Measurements from ENCODE around the gene NAGPA. TPM values are rescaled to one million over a fixed set of nuclear protein-coding genes. Genes with fewer than 3 reads are reported as not detected.

Gene NAGPA
- polyA plus RNA-seq, 1 of the 3 experiments (the other 2 are of a cell fraction), result 16.5 TPM

GRCh38 chr16:5042574-5043171 lies 8.9 kb upstream of the NAGPA start:
- H3K79me2 ChIP-seq (ENCODE audit: insufficient read depth), result no peaks in the 10 kb centered on the region
- no peaks in the 10 kb centered on the region for H3F3A ChIP-seq (replicated peaks; ENCODE audit: insufficient read depth)
- no peaks in the 10 kb centered on the region for H4K20me1 ChIP-seq (ENCODE audit: insufficient read depth)
- H3K4me2 ChIP-seq, result peak overlapping the region; percentile 50
- H3K9me3 ChIP-seq, result no peaks in the 10 kb centered on the region
- no peaks in the 10 kb centered on the region for H3K9me2 ChIP-seq
- no peak overlapping the region for H3K27ac ChIP-seq (ENCODE audit: low read depth in 2 of 2, low read length in 1 of 2)
- no peak overlapping the region for H3K9ac ChIP-seq
- H3K4me1 ChIP-seq (ENCODE audit: control insufficient read depth in 1 of 2, insufficient read depth in 2 of 2, low read depth in 1 of 2, low read length in 1 of 2), result no peaks in the 10 kb centered on the region
- peaks cover 6% of the 10 kb centered on the region; the same call in 1 of the 2 replicates for H3K27me3 ChIP-seq (ENCODE audit: insufficient read depth)
- H3K36me3 ChIP-seq (replicated peaks in 1 of 2; ENCODE audit: control insufficient read depth in 1 of 2, insufficient read depth in 2 of 2, low read length in 1 of 2), result no peaks in the 10 kb centered on the region
- ChIA-PET CTCF (no interaction called here), POLR2A (no interaction called here)
- 17% methylated on average over 9 of the region's 14 CpGs for WGBS (ENCODE audit: low lambda C conversion rate)
- TF ChIP-seq MEF2A (IDR thresholded peaks at IDR 0.05; ENCODE audit: borderline replicate concordance, low read depth) (no peak), USF1 (IDR thresholded peaks at IDR 0.05; ENCODE audit: borderline replicate concordance, low read depth) (no peak), EZH2phosphoT487 (IDR thresholded peaks at IDR 0.05; ENCODE audit: borderline replicate concordance, low read depth) (no peak), GABPA (IDR thresholded peaks at IDR 0.05; ENCODE audit: low read depth) (no peak), FOXM1 (IDR thresholded peaks at IDR 0.05; ENCODE audit: low read depth) (no peak), RAD21 (IDR thresholded peaks at IDR 0.05; ENCODE audit: low read length) (peak; percentile 9; the same call in 1 of the 2 replicates), TAF1 (IDR thresholded peaks at IDR 0.05; ENCODE audit: borderline replicate concordance, low read depth, low read length) (no peak), NRF1 (IDR thresholded peaks at IDR 0.05; ENCODE audit: low read depth, low read length) (no peak), GATA2 (CRISPR knock-in tag; IDR thresholded peaks at IDR 0.05) (no peak), POLR2AphosphoS5 (IDR thresholded peaks at IDR 0.05; ENCODE audit: low read depth, low read length) (no peak), FOXJ3 (CRISPR knock-in tag; IDR thresholded peaks at IDR 0.05) (no peak), USF2 (IDR thresholded peaks at IDR 0.05; ENCODE audit: borderline replicate concordance, low read depth, low read length) (no peak), REST (IDR thresholded peaks at IDR 0.05; ENCODE audit: low read depth, low read length) (peak; percentile 91), FOSL2 (IDR thresholded peaks at IDR 0.05; ENCODE audit: borderline replicate concordance, low read depth) (0 out of 2 replicates have a peak, but pooled peaks have one; percentile 19), ZBTB33 (IDR thresholded peaks at IDR 0.05; ENCODE audit: borderline replicate concordance, low read depth) (no peak), TCF12 (IDR thresholded peaks at IDR 0.05) (no peak)
- H2AFZ ChIP-seq (ENCODE audit: low read depth), result no peak overlapping the region
- DNase-seq, result no peak
- H3K4me3 ChIP-seq (ENCODE audit: low read depth in 2 of 2, low read length in 1 of 2), result no peak overlapping the region

Measured in SK-N-SH (cell line).